ENCODE measurements around the gene PLEKHH3.

DNA sequence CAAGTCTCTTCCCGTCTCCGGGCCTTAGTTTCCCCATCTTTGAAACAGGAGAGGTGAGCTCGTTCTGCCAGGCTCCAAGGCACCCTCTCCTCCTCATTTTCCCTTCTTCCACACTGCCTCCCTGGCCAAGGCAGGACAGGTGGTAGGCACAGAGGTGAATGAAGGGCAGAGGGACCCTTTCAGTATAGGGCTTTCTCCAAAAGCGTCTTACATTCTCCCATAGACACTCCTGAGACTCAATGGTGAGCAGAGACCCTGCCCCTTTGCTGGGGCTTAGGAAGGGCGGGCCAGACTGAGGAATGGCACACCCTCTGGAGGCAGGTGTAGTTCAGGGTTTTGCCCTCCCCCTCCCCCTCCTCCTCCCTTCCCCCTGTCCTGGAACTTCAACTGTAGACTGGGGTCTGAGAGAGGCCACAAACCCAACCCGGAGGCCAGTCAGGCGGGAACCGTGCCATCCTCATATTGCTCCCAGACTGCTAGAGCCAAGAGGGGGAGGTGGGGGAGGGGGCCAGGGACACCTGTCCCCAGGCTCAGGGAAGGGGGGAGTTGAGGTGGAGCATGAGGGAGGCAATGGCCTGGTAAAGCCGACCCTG, 1.9 kb downstream of the PLEKHH3 start:
- TF ChIP-seq CTCF (IDR thresholded peaks at IDR 0.05) (no peak), POLR2A (IDR thresholded peaks at IDR 0.05) (peak in 1 of 3 donors; percentile 14)

All from body of pancreas (tissue), 4 donors.